ENCODE results near the gene DRG1.
"Not testable (repeated sequence)": the region's sequence is repeated elsewhere in the genome, so short reads cannot be mapped to it uniquely, and the experiment has no call there.

DRG1 gene

DNA sequence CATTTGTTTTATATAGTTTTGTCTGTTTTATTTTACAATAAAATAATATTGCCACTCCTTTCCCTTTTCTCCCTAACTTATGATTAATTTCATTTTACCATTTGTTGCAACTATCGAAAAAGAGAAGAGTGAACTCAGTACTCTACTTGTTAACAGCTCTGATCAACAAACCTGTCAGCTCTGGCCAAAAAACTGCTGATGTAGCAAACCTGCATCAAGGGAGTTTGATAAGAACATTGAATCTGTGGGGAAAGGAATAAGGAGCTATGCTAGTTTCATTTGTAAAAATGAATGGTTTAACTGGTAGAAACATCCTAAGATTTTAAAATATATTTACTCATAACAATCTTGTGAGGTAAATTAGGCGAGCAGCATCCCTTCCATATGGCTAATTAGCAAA lies 47.4 kb downstream of the DRG1 start:
- Histone ChIP-seq H3K4me3 (ENCODE audit: low read length) (no peak overlapping the region), H3K27me3 (ENCODE audit: insufficient read depth, low read length) (no peaks in the 10 kb centered on the region), H2AFZ (ENCODE audit: low read depth, low read length) (no peak overlapping the region), H3K36me3 (ENCODE audit: insufficient read depth, low read length) (peaks cover 71% of the 10 kb centered on the region), H3K4me1 (ENCODE audit: insufficient read depth, low read length) (no peaks in the 10 kb centered on the region), H3K9me3 (ENCODE audit: low read length) (no peaks in the 10 kb centered on the region)

DNA sequence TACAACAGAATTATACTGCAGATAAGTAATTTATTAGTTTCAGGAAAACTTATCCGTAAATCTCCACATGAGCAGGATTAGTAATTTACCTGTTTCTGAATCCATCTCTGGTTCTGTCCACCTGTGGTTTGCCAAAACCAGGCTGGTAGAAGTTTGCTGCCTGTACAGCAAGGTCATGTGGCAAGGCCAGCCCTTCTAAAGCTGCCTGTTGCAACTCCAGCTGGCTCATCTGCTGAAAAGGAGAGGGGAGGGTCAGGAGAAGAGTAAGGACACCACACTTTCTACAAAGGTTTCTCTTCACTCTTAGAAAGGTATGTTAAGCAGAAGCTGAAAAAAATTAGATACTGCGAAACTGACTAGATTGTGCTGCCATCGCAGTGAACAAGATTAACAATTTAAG lies 47.9 kb downstream of the DRG1 start:
- Histone ChIP-seq H3K27me3 (ENCODE audit: insufficient read depth, low read length) (no peaks in the 10 kb centered on the region), H3K4me1 (ENCODE audit: insufficient read depth, low read length) (no peaks in the 10 kb centered on the region), H2AFZ (ENCODE audit: low read depth, low read length) (no peak overlapping the region), H3K4me3 (ENCODE audit: low read length) (no peak overlapping the region), H3K36me3 (ENCODE audit: insufficient read depth, low read length) (peaks cover 69% of the 10 kb centered on the region), H3K9me3 (ENCODE audit: low read length) (no peaks in the 10 kb centered on the region)

DNA sequence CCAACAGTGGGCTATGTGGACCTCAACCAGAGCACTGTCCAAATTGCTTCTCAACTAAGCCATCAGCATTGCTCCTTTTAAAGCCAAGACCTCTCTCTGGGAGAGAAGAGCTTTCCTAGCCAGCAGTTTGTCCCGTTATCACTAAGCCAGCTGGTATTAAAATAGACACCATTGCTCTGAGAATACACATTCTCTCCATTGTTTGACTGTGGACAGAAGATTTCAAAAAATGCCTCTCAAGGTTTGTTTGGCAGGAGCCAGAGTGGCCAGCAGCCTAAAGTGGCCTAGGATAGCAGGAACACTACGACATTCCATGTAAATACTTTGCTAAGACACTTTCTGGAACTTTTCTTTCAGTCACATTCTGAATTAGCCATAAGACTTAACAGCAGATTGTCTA lies 49.0 kb downstream of the DRG1 start:
- no peak overlapping the region for H3K4me3 ChIP-seq (ENCODE audit: low read length)
- no peak overlapping the region for H2AFZ ChIP-seq (ENCODE audit: low read depth, low read length)
- H3K4me1 ChIP-seq (ENCODE audit: insufficient read depth, low read length), result no peaks in the 10 kb centered on the region
- no peaks in the 10 kb centered on the region for H3K9me3 ChIP-seq (ENCODE audit: low read length)
- no peaks in the 10 kb centered on the region for H3K27me3 ChIP-seq (ENCODE audit: insufficient read depth, low read length)
- H3K36me3 ChIP-seq (ENCODE audit: insufficient read depth, low read length), result peaks cover 68% of the 10 kb centered on the region

- H2AFZ ChIP-seq (ENCODE audit: low read depth, low read length), result no peak overlapping the region
- H3K4me3 ChIP-seq (ENCODE audit: low read length), result no peak overlapping the region
- H3K9me3 ChIP-seq (ENCODE audit: low read length), result no peaks in the 10 kb centered on the region
- H3K27me3 ChIP-seq (ENCODE audit: insufficient read depth, low read length), result no peaks in the 10 kb centered on the region
- no peaks in the 10 kb centered on the region for H3K4me1 ChIP-seq (ENCODE audit: insufficient read depth, low read length)
- peaks cover 68% of the 10 kb centered on the region for H3K36me3 ChIP-seq (ENCODE audit: insufficient read depth, low read length)
These were observed 50.1 kb downstream of the DRG1 start for GRCh38 chr22:31449506-31449905.

DNA sequence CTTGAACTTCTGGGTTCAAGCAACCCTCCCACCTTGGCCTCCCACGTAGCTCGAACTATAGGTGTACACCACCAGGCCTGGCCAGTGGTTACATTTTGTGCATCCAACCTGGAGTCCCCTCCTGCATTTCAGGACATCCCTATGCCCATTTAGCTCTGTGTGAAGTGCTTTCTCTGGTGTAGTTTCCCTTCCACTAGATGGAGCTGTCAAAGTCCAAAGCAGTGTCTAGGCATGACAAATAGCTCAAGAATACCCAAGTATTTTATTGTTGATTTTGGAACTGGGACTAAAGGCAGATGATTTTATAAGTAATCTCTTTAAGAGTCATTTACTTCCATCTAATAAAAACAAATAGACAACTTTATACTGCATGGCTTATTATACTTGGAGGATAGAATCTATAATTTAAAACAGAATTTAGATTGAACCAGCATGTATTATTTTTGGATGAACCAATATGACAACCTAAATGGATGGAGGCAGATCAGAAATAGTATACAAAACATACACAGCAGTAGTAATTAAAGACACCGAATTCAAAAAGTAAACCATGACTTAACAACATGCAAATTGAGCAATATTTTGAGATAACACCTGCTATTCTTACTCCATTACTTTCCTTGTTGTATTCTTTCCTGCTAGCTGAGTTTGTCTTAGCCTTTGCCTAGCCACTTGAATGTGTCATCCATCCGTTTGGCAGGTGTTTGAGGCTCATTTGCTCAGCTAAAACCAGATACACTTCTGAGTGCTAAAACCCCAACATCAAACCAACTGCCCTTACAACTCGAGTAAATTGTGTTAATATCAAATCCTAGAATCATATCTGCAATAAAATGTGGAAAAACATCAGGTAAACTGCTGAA lies 52.5 kb downstream of the DRG1 start:
- Histone ChIP-seq H3K27me3 (ENCODE audit: insufficient read depth, low read length) (no peaks in the 10 kb centered on the region), H3K36me3 (ENCODE audit: insufficient read depth, low read length) (peaks cover 69% of the 10 kb centered on the region), H3K4me1 (ENCODE audit: insufficient read depth, low read length) (no peaks in the 10 kb centered on the region), H2AFZ (ENCODE audit: low read depth, low read length) (no peak overlapping the region), H3K9me3 (ENCODE audit: low read length) (no peaks in the 10 kb centered on the region), H3K4me3 (ENCODE audit: low read length) (no peak overlapping the region)

- Histone ChIP-seq H3K4me1 (ENCODE audit: insufficient read depth, low read length) (no peaks in the 10 kb centered on the region), H3K36me3 (ENCODE audit: insufficient read depth, low read length) (peaks cover 71% of the 10 kb centered on the region)
These were observed 62.3 kb downstream of the DRG1 start for GRCh38 chr22:31461699-31462098.

DNA sequence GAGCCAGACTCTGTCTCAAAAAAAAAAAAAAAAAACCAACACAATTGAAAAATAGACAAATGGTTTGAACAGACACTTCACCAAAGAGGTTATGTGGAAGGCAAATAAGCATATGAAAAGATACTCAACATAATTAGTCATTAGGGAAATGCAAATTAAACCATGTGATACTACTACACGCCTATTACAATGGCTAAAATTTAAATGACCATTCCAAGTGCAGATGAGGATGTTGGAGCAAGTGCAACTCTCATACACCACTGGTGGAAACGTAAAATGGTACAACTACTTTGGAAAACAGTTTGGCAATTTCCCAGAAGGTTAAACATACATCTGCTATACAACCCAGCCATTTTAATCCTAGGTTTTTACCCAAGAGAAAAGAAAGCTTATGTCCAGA lies 65.9 kb downstream of the DRG1 start:
- H3K9me3 ChIP-seq (ENCODE audit: low read length), result no peaks in the 10 kb centered on the region
- H2AFZ ChIP-seq (ENCODE audit: low read depth, low read length), result no peak overlapping the region
- H3K27me3 ChIP-seq (ENCODE audit: insufficient read depth, low read length), result no peaks in the 10 kb centered on the region
- peaks cover 70% of the 10 kb centered on the region for H3K36me3 ChIP-seq (ENCODE audit: insufficient read depth, low read length)
- H3K4me3 ChIP-seq (ENCODE audit: low read length), result no peak overlapping the region
- H3K4me1 ChIP-seq (ENCODE audit: insufficient read depth, low read length), result no peaks in the 10 kb centered on the region

More at GRCh38 chr22:31461699-31462098, 62.3 kb downstream of the DRG1 start:
- Histone ChIP-seq H3K4me3 (ENCODE audit: low read length) (no peak overlapping the region), H2AFZ (ENCODE audit: low read depth, low read length) (no peak overlapping the region), H3K9me3 (ENCODE audit: low read length) (no peaks in the 10 kb centered on the region), H3K27me3 (ENCODE audit: insufficient read depth, low read length) (no peaks in the 10 kb centered on the region)

DNA sequence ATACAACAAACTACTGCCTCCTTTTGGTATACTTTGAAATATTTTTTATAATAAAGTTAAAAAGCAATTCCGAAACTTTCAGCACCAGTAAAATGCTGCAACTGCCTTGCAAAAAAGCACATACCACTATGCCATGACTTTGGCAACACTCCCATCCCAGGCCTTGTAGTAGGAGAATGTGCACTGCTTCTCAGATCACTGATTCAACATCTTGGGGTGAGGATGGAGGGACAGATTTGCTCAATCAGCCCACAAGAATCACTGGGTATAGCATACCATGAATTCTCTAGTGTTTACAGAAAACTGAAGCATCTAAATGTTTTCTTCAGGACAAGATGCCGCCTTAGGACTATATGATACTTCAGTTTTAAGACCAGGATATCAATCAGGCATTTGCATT lies 75.3 kb downstream of the DRG1 start:
- no peaks in the 10 kb centered on the region for H3K9me3 ChIP-seq (ENCODE audit: low read length)
- H3K27me3 ChIP-seq (ENCODE audit: insufficient read depth, low read length), result no peaks in the 10 kb centered on the region
- no peaks in the 10 kb centered on the region for H3K4me1 ChIP-seq (ENCODE audit: insufficient read depth, low read length)
- H2AFZ ChIP-seq (ENCODE audit: low read depth, low read length), result no peak overlapping the region
- peaks cover 49% of the 10 kb centered on the region for H3K36me3 ChIP-seq (ENCODE audit: insufficient read depth, low read length)
- no peak overlapping the region for H3K4me3 ChIP-seq (ENCODE audit: low read length)

DNA sequence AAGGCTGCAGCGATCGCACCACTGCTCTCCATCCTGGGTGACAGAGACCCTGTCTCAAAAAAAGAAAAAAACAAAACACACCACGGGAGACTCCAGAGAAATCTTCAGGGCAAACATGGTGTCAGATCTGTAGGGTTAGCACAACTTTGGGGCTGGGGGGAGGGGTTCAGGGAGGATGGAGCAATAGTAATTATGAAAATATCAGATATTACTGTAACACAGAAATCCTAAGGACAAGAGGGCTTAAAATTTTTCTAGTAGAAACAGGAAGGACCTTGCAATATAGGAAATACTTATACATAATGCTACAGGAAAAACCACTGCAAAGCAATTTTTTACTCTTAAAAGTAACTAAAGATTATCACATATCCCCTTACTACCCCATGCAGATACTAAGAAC lies 76.4 kb downstream of the DRG1 start:
- no peaks in the 10 kb centered on the region for H3K9me3 ChIP-seq (ENCODE audit: low read length)
- no peak overlapping the region for H3K4me3 ChIP-seq (ENCODE audit: low read length)
- H2AFZ ChIP-seq (ENCODE audit: low read depth, low read length), result no peak overlapping the region
- no peaks in the 10 kb centered on the region for H3K27me3 ChIP-seq (ENCODE audit: insufficient read depth, low read length)
- no peaks in the 10 kb centered on the region for H3K4me1 ChIP-seq (ENCODE audit: insufficient read depth, low read length)
- H3K36me3 ChIP-seq (ENCODE audit: insufficient read depth, low read length), result peaks cover 50% of the 10 kb centered on the region

- Histone ChIP-seq H3K4me1 (ENCODE audit: insufficient read depth, low read length) (no peaks in the 10 kb centered on the region), H3K36me3 (ENCODE audit: insufficient read depth, low read length) (peaks cover 52% of the 10 kb centered on the region), H3K4me3 (ENCODE audit: low read length) (no peak overlapping the region), H2AFZ (ENCODE audit: low read depth, low read length) (no peak overlapping the region), H3K9me3 (ENCODE audit: low read length) (no peaks in the 10 kb centered on the region), H3K27me3 (ENCODE audit: insufficient read depth, low read length) (no peaks in the 10 kb centered on the region)
These were observed 77.9 kb downstream of the DRG1 start for GRCh38 chr22:31477329-31477728.

DNA sequence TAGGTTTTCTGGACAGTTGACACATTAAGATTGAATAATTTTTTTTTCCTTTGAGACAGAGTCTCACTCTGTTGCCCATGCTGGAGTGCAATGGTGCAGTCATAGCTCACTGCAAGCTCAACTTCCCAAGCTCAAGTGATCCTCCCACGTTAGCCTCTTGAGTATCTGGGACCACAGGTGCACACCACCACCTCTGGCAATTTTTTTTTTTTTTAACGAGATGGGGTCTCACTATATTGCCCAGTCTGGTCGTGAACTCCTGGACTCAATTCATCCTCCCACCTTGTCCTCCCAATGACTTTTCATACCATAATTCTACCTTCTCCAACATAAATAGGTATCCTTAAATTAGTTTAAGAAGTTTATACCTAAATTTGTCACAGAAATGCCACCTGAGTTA lies 81.7 kb downstream of the DRG1 start:
- Histone ChIP-seq H3K4me3 (ENCODE audit: low read length) (no peak overlapping the region), H2AFZ (ENCODE audit: low read depth, low read length) (no peak overlapping the region), H3K36me3 (ENCODE audit: insufficient read depth, low read length) (peaks cover 78% of the 10 kb centered on the region), H3K27me3 (ENCODE audit: insufficient read depth, low read length) (no peaks in the 10 kb centered on the region), H3K4me1 (ENCODE audit: insufficient read depth, low read length) (no peaks in the 10 kb centered on the region), H3K9me3 (ENCODE audit: low read length) (no peaks in the 10 kb centered on the region)

DNA sequence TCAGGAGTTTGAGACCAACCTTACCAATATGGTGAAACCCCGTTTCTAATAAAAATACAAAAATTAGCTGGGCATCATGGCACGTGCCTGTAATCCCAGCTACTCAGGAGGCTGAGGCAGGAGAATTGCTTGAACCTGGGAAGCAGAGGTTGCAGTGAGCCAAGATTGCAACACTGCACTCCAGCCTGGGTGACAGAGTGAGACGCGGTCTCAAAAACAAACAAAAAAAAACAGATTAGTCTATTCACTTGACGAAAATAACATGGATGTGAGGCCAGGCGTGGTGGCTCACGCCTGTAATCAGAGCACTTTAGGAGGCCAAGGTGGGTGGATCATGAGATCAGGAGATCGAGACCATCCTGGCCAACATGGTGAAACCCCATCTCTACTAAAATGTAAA lies 83.1 kb downstream of the DRG1 start:
- H3K27me3 ChIP-seq (ENCODE audit: insufficient read depth, low read length); H3K4me1 ChIP-seq (ENCODE audit: insufficient read depth, low read length); H3K9me3 ChIP-seq (ENCODE audit: low read length); H3K4me3 ChIP-seq (ENCODE audit: low read length); H2AFZ ChIP-seq (ENCODE audit: low read depth, low read length): not testable (repeated sequence)
- H3K36me3 ChIP-seq (ENCODE audit: insufficient read depth, low read length), result peaks cover 79% of the 10 kb centered on the region

Measured in neuron (in vitro differentiated cells).